ENCODE measurements around the gene FSTL1.

Gene FSTL1

GRCh38 chr3:120445654-120446053, 5.1 kb downstream of the FSTL1 start:
- TF ChIP-seq, protein P1, sequence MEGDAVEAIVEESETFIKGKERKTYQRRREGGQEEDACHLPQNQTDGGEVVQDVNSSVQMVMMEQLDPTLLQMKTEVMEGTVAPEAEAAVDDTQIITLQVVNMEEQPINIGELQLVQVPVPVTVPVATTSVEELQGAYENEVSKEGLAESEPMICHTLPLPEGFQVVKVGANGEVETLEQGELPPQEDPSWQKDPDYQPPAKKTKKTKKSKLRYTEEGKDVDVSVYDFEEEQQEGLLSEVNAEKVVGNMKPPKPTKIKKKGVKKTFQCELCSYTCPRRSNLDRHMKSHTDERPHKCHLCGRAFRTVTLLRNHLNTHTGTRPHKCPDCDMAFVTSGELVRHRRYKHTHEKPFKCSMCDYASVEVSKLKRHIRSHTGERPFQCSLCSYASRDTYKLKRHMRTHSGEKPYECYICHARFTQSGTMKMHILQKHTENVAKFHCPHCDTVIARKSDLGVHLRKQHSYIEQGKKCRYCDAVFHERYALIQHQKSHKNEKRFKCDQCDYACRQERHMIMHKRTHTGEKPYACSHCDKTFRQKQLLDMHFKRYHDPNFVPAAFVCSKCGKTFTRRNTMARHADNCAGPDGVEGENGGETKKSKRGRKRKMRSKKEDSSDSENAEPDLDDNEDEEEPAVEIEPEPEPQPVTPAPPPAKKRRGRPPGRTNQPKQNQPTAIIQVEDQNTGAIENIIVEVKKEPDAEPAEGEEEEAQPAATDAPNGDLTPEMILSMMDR (IDR thresholded peaks at IDR 0.05; ENCODE audit: extremely low read depth, missing control alignments), result no peak

GRCh38 chr3:120443626-120444123, 7.1 kb downstream of the FSTL1 start:
- no peak for DNase-seq (ENCODE audit: low spot score)
- TF ChIP-seq, protein P1 (IDR thresholded peaks at IDR 0.05; ENCODE audit: extremely low read depth, missing control alignments), result no peak

More at GRCh38 chr3:120445654-120446053, 5.1 kb downstream of the FSTL1 start:
- DNase-seq (ENCODE audit: low spot score), result no peak

DNA sequence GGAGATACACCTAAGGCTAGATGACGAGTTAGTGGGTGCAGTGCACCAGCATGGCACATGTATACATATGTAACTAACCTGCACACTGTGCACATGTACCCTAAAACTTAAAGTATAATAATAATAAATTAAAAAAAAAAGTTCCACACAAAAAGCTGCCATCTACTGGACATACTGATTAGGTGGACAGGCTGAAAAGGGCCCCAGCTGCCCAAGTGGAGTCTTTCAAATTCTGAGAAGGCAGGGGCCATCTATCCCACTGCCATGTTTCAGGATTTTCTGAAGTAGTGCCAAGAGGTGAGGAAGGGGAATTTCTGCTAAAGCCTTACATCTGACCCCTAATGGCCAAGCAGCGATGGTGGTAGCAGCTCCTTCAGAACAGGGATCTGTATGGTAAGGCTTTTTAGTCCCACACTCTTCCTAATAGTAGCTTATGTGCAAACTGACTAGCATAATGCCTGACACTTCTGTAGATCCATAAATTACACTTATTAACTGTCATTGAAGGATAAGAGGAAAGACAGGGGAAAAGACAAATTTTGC, 7.7 kb downstream of the FSTL1 start:
- no peak for DNase-seq (ENCODE audit: low spot score)
- TF ChIP-seq, protein P1 (IDR thresholded peaks at IDR 0.05; ENCODE audit: extremely low read depth, missing control alignments), result no peak

GRCh38 chr3:120441776-120442175, 9.0 kb downstream of the FSTL1 start:
- TF ChIP-seq, protein P1 (IDR thresholded peaks at IDR 0.05; ENCODE audit: extremely low read depth, missing control alignments), result no peak

DNA sequence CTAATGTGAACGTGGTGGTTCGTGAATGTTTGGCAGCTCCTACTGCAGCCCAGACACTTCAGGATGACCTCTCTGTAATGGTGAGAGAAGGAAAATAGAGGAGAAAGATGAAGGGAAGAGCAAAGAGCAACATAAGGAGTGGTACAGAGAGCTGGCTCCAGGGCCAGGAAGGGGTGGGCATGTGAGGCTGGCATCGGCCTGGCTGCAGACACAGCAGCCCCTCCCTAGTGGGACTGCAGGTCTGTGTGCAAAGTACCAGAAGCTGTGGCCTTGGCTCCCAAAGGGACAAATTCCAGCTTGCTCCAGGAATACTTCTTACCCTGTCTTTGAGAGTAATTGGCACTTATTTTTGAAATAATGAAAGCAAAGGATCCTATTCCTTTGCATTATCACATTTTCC, 10.0 kb downstream of the FSTL1 start:
- DNase-seq (ENCODE audit: low spot score), result no peak

More at GRCh38 chr3:120441776-120442175, 9.0 kb downstream of the FSTL1 start:
- DNase-seq (ENCODE audit: low spot score), result no peak

DNA sequence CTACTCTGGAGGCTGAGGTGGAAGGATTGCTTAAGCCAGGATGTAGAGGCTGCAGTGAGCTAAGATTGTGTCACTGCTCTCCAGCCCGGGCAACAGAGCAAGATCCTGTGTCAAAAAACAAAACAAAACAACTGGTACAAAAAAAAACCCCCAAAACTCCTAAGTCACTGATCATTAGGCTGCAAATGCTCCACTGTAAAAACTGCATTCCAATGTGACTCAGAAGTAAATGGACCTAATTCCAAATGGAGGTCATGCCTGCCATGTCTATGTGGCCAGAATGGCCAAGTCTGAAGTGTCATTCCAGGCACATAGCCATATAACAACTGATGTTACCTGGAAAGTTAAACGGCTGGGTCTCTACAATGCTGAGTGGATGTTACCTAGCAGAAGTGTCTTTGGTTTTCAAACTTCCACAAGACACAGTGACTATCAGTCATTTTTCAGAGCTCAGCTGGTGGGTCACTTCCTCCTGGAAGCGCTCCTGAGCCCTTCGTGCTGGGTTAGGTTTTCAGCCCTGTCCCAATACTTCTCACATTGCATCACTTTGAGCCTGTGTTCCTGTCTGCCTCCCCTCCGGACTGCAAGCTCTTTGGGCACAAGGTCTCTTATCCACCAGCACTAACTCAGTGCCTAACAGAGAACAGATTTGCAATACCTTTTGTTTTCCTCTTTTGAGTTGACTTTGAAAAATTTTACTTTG, 10.6 kb downstream of the FSTL1 start:
- TF ChIP-seq, protein P1 (IDR thresholded peaks at IDR 0.05; ENCODE audit: extremely low read depth, missing control alignments), result no peak
- no peak for DNase-seq (ENCODE audit: low spot score)

More for the DNA sequence above, 10.0 kb downstream of the FSTL1 start:
- TF ChIP-seq, protein P1 (IDR thresholded peaks at IDR 0.05; ENCODE audit: extremely low read depth, missing control alignments), result no peak

DNA sequence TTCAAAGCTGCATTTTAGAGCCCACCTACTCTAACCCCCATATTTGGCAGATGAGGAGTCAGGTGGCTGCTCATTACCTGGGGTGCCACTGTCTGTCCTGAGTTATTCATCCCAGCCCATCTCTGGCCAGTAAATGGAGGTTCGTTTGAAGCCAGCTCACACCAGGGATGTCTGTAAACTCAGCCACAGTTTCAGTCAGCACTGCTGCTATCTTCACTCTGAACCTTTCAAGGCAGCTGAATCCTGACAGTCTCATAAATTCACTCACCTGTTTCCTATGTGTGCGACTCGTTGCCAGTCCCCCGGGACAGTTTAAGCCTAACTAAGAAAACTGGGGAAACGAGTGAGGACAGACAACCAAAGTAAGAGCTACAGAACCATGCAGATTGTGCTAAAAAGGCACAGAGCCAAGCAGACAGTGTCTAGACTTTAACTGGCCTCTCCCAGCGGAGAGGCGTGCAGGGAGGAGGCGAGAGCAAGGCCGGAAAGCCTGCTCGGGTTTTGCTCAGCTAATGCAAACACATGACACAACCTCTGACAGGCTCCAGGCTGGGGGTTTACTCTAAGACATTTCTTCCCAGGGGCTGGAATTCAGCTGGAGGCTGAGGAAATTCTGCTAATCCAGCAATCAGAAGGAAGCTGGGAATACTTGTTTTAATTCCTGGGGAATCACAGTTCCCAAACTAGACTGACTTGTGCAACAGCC, 12.0 kb downstream of the FSTL1 start:
- TF ChIP-seq, protein P1 (IDR thresholded peaks at IDR 0.05; ENCODE audit: extremely low read depth, missing control alignments), result no peak
- no peak for DNase-seq (ENCODE audit: low spot score)
